ENCODE measurements around the gene NRG3.

DNA sequence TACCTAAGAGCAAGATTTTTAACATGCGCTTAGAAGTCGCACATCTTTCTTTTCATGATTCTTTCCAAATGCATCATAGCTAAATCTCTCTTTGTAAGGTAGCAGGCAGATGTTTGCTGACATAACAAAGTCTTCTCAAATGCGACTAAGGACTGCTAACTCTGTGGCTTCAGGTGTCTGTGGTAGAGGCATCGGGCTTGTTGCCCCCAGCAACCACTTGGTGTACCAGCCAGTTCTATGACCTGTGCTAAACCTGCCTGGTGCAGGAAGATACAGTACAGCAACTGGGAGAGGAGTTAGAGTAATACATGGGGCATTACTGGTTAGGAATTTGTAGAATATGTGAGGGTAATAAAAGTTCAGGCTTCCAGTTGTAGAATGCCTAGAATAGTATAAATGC, 654.1 kb downstream of the NRG3 start:
- TF ChIP-seq RARB (CRISPR knock-in tag; IDR thresholded peaks at IDR 0.05) (no peak), PPARA (CRISPR knock-in tag; IDR thresholded peaks at IDR 0.05; ENCODE audit: borderline replicate concordance) (no peak), TOX (CRISPR knock-in tag; IDR thresholded peaks at IDR 0.05; ENCODE audit: borderline replicate concordance) (no peak), ZNF565 (CRISPR knock-in tag; conservative IDR thresholded peaks at IDR 0.05; ENCODE audit: low read depth) (no peak), POU6F1 (CRISPR knock-in tag; IDR thresholded peaks at IDR 0.05; ENCODE audit: borderline replicate concordance, low read depth) (no peak), BACH2 (CRISPR knock-in tag; IDR thresholded peaks at IDR 0.05; ENCODE audit: borderline replicate concordance) (no peak), ZNF70 (CRISPR knock-in tag; IDR thresholded peaks at IDR 0.05) (no peak), TCF4 (CRISPR knock-in tag; IDR thresholded peaks at IDR 0.05; ENCODE audit: borderline replicate concordance) (no peak), ZFP3 (CRISPR knock-in tag; IDR thresholded peaks at IDR 0.05) (no peak)
- TF ChIP-seq, protein P1, sequence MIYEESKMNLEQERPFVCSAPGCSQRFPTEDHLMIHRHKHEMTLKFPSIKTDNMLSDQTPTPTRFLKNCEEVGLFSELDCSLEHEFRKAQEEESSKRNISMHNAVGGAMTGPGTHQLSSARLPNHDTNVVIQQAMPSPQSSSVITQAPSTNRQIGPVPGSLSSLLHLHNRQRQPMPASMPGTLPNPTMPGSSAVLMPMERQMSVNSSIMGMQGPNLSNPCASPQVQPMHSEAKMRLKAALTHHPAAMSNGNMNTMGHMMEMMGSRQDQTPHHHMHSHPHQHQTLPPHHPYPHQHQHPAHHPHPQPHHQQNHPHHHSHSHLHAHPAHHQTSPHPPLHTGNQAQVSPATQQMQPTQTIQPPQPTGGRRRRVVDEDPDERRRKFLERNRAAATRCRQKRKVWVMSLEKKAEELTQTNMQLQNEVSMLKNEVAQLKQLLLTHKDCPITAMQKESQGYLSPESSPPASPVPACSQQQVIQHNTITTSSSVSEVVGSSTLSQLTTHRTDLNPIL (CRISPR knock-in tag; IDR thresholded peaks at IDR 0.05; ENCODE audit: low read depth), result no peak
